HG03565 (cell line): ENCODE results near the gene UBE2J2.

ENCODE experiments used
- ATAC-seq: cut with Tn5 transposase; IDR thresholded peaks from one replicate; pipeline ENCODE4 v1.9.1; 2021; ENCODE audit warnings: mild to moderate bottlenecking, moderate library complexity; ENCODE audit not compliant: unreplicated experiment

UBE2J2 gene

DNA sequence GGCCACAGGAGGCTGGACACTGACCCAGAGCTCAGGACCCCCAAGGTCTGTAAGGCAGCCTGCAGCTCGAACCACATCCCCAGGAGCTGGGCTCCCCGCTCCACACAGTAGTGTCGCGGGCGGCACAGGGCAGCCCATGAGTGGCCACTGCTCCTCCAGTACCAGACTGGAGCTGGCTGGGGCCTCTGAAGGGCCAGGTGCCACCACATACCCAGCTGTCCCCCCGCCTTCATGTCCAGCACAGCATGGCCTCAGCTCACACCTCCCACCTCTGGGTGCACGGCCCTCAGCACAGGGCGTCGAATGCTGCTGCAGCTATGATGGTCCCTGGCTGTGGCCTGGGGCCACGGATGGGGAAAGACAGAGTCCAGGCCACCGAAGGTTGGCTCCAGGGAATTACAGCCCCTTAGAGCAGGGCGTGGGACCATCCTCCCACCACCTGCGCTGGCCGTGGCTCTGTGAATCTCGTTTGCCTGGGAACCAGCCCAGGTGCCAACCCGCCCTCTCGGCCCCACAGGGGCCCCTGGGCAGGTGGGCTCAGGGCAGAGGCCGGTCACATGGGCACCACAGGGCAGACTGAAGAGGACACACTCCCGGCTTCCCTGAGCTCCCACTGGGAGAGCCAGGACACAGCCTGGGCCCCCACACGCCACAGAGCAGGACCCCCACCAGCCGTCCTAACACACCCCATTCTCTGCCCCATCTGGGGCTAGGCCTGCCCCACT is 57.6 kb downstream of the UBE2J2 start:
- no peak for ATAC-seq

DNA sequence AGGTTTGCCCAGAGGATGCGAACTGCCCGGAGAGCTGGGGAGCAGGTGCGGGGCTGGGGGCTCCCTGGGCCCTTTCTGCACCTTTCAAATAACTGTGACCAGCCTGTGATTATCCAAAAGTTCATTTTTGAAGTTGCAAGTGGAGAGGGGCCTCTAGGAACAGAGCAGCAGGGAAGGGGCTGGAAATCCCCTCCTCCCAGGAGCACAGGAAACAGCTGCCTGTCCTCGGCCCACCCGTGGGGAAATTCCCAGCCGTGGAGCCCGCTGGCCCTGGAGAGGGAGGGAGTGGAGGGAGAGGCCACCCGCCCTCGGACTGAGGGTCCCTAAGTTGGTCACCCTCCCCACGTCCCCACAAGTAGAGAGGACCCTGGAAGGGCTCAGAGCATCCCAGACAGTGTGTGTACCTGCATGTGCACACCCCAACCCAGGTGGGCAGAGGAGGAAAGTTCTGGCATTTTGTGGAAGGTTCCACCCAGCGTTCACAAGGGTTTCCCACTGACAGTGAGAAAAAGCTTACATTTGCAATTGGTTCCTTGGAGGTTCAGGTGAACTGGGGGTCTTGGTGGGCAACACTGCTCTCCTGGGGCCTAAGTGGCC is 58.5 kb downstream of the UBE2J2 start:
- no peak for ATAC-seq

DNA sequence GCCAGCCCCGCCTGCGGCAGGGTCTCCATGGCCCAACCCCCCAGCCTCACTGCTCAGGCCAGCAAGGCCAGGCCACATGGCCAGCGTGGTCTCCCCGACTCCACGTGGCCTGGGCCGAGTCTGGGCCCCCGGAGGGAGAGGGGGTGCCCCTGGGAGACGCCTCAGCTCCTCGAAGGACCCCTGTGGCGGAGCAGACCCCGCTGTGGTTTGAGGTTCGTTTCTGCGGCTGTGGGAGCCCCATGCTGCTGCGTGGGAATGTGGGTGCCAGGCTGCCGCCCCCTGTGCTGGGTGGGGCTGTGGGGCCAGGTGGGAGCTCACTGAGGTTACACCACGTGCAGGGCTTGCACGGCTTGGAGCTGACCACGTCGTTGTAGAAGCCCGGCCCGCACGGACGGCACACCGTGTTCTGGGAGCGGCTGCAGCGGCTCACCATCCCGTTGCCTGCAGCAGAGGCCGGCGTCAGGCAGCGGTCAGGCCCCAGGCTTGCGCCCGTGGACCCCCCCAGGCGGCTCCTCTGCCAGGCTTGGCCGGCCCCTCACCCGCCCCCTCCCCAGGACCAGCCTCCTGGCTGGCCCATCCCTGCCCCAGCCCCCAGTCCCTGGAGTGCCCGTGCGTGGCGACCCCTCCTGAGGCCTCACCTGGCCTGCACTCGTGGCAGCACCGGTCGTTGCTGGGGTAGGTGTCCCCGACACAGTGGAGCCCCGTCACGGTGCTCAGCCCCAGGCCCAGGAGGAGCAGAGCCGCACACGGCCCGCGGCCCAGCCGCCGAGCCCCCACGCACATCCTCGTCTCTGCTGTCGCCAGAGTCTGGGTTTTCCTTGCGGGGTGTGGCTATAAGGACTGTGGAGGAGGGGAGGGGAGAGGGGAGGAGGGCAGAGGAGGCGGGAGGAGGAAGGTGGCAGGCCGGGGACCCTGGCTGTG is 60.0 kb downstream of the UBE2J2 start, which contains the start of gene TNFRSF4:
Gene TNFRSF4 (minus strand): TSS at position 809 of the 921 bp plus-strand sequence. CDS start 26 bp downstream, at position 783.
- ATAC-seq, result no peak

DNA sequence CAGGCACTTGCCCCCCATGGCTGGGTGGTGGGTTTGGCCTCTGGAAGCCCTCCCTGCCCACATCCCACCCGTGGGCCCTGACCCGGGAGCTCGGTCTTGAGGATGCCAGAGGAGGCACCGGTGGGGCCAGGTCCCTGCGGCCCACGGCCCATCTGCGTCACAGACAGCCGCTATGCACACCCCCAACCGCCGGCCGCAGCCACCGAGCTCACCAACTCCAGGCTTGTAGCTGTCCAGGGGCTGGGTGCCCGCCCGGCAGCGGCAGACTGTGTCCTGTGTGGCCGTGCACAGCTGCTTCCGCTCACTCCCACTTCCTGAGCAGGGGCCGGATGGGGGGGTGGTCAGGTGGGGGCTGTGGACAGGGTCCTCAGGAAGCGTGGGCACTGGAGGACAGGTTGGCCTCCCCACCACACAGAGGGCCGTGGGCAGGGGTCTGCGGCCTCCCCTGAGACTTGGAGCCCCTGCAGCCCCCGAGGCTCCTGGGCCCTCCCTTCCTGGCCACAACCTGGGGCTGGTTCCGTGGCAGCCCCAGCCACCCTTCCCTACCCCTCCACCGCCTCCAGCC is 60.8 kb downstream of the UBE2J2 start:
- no peak for ATAC-seq

DNA sequence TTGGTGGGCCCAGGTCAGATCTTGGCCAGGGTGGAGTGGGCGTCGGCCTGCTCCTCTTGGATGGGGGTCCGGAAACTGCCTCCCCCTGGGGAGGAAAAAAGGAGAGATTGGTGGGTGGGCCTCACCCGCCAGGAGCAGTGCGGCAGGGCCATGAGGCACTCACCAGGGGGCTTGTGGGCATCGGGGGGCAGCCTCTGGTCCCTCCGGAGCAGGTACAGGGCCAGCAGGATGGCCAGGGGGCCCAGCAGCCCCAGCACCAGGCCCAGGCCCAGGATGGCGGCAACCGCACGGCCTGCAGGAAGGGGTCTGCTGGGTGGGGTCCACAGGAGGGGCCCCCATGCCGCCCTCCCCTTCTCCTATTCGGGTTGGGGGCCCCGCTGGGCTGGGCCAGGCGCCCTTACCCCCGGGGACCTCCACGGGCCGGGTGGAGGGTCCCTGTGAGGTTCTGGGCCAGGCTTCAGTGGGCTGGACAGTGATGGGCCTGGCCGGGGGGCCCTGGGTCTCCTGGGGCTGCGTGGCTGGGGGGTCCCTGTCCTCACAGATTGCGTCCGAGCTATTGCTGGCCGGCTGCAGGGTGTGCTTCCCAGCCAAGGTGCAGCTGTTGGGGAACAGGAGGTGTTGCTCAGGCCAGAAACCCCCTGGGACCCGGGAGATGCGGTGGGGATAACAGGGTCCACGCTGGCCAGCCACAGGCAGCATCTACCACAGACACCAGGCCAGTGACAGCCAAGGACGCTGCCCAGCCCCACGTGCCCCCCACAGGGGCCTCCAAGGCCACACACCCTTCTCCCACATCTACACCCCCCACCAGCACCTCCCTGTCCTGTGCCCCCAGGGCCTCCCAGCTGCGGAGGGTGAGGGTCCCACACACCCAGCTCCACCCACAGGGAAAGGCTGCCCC is 61.9 kb downstream of the UBE2J2 start:
- no peak for ATAC-seq

DNA sequence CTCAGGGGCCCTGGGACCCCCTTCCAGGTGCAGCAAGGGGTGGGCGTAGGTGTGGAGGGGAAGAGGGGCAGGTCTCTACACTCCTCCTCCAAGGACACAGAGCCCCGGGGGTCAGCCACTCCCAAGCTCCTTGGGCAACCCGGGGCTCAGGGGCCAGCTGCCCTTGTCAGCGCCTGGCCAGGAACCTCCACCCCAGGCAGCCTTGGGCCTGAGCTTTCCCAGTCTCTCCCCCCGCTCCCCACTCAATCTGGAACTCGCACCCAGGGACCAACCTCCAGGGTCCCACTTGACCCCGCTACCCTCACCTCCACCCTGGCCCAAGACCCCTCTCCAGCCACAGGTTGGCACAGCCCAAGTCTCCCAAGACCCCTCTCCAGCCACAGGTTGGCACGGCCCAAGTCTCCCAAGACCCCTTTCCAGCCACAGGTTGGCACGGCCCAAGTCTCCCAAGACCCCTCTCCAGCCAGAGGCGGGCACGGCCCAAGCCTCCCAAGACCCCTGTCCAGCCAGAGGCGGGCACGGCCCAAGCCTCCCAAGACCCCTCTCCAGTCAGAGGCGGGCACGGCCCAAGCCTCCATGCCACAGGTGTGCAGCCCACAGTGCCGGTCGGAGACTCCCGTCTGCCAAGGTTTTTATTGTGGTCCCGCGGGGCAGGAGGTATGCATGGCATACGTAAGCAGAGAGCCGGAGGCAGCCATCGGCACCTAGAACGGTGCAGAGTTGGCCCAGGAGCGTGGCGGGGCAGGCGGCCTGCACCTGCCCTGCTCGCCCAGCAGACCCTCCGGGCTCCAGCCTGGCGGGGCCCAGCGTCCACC is 62.7 kb downstream of the UBE2J2 start:
- ATAC-seq, result no peak

DNA sequence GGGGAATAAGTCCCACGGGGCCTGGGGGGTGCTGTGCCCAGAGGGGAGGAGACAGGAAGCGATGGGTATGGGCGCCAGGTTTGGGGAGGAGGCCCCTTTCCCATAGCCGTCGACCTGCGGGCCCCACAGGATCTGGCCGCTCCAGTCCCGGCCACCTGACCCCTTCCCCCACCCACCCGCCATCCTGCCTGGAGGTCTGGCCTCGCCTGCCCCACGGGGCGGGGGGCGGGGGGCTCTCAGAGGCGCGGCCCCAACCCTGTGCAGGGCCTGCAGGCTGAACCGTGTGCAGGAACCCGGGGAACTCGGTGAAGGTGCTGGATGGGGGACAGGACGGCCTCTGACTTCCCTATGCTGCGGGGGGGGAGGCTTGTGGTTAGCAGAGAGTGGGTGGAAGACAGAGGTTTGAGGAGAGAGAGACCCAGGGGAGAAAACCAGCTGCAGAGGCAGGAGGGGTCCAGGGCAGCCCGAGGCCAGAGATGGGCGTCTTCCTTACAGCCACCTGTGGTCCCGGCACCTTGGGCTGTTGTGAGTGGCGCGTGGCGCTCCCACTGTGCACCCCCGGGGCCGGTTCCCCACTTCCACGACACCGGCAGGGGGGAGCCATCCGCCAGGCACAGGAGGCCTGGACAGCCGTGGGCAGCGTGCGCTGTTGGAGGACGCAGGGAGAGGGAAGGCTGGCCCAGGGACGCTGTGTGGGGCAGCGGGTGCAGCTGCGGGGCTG is 64.8 kb downstream of the UBE2J2 start:
- no peak for ATAC-seq

DNA sequence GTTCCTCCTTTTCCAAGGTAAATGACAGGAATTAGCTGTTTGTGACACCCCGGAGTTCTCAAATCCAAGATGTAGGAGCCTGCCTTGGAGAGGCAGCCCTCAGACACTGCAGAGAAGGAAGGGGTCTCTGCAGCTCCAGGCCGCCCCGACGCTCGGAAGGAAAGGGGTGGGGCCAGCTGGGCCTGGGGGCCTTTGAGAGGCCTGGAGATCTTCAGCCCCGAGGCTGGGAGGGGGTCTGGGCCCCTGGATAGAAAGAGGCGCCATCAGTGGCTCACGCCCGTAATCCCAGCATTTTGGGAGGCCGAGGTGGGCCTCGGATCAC is 66.1 kb downstream of the UBE2J2 start:
- no peak for ATAC-seq

DNA sequence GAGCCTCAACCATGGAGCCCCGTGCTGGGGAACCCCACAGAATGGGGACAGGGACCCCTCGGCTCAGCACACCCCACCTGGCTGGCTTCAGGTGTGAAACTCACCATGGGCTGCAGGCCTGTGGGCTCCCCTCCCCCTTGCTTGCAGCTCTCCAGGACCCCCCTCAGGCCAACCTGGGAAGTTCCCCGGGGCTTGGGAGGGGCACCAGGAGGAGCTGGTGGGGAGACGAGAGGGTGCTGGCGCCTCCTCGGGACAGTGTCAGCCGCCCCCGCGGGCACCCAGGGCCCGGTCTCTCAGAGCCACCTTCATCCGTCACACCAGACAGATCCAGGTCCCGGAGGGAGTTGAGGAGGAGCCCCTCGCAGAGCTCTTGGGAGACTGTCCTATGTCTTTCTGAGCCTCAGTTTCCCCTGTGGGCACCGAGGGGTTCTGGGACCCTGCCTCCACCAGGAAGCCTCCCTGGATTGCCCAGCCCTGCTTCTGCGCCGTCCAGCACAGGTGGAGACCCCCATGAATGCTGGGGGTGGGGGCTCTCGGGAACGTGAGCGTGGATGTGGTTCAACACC is 66.6 kb downstream of the UBE2J2 start:
- no peak for ATAC-seq

DNA sequence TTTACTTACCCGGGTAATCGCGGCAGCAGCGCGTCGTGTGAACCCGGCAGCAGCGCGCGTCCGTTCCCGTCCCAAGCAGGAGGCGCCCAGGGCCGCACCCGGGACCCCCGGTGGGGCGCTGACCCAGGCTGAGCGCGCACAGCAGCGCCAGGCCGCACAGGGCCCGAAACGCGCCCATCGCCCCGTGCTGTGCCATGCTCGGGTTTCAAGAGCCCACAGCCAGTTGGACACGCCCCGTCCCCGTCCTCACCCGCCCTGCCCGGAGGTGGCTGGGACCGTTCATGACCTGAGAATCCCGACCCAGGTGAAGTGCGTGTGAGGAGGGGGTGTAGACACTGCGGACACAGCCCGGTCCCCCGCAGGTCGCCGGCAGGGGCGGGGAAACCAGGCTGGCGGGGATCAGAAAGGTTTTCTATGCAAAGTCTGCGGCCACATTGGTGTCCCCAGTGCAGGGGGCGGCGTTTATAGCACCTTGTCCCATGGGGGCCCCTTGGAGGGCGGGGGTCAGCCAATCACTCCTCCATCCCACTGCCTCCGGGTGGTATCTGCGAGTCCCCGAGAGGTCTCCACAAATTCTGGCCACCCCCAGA is 67.2 kb downstream of the UBE2J2 start, which contains the start of gene TNFRSF18:
Gene TNFRSF18 (minus strand): TSS at position 217 of the 590 bp plus-strand sequence. CDS start 21 bp downstream, at position 196.
- no peak for ATAC-seq

DNA sequence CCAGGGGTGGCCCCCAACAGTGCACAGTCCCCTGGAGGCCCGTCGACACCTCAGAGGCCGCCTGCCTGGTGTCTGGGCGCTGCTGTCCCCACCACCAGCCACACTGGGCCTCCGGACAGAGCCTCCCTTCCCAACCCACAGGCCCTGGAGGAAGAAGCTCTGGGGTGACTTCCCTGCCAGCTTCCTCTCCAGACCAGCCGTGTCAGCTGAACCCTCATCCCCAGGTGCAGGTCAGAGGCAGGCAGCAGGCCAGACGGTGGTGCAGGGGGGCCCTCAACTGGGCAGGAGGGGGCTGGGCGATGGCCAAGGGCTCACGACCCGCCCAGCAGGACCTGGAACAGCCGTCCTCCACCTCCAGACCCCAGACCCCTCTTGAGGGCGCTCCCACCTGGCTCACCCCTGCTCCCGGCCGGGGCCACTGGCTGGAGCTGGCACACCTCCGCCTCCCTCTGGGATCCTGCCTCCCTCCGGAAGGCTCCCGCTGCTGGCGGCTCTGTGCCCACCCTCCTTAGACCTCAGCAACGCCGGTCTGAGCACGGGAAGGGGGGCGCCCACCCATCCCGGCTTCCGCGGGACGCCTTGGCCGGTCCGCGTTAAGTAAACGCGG is 67.8 kb downstream of the UBE2J2 start:
- no peak for ATAC-seq

DNA sequence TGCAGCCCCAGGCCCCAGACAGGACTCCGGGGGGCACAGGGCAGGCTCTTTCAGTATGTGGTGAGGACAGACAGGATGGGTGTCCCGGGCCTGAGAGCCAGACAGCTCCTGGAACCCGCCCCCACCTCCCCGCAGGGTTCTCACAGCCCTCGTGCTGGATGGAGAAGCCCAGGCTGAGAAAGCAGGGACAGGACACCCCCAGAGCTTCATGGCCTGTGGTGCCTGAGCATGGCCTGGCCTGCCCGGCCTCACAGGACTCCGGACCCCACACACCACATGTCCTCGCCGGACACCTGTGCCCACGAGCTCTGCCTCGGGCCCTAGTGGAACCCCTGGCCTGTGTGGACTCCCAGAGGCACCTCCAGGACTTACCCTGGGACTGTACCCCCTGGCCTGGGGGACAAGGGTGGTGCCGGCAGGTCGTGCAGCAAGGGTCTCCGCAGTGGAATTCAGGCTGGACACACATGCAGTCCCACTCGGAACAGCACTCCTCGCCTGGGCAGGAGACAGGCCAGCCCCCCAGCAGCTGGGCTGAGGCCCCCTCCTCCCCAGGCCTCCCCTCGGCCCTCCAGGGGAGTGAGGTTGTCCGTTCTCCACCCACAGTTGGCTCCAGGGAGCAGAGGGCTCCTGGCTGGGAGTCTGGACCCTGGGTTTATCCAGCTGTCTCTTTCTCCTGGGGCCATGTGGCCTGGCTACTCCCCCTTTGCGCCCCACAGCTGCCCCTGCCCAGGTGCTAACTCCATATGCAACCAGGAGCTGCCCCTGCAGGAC is 68.5 kb downstream of the UBE2J2 start:
- no peak for ATAC-seq

DNA sequence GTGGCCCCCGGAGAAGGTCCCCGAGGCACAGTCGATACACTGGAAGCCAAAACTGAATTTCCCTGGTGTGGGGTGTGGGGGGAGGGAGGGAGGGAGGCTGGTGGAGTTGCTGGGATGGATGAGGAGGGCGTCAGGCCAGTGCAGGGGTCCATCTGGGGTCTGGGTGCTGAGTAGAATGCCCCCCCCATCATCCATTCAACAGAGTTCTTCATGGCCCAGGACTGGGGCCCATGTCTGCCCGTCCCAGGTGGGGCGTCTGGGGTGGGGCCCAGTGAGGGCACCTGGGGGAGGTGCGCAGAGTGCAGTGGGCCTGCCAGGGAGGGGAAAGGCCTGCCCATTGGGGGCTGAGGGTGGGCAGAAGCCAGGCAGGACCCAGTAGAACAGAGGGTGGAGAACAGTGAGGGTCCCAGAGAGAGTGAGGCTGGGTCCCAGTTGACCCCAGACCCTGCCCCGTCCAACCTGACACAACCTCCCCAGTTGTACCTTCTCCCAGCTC is 69.2 kb downstream of the UBE2J2 start:
- no peak for ATAC-seq
